ENCODE data around the gene CCDC24.

Gene CCDC24

DNA sequence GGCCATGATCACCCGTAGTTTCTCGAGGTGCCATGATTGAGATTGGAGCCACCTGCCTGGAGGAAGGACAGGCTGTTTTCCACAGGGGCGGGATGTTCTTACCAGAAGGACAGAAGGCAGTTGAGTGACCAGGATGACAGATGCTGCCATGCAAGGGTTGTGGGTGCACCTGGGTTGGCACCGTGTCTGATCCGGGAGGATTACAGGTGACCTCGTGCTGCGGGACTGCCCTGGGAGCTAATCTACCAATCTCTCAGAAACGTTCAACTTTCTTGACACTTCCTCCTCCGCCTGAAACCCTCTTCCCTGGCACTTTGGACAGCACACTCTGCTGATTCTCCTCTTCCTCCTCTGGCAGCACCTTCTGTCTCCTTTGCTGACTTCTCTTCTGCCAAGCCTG lies 53.7 kb downstream of the CCDC24 start:
- no peak for DNase-seq
